Activated CD4-positive, alpha-beta T cell treated with anti-CD3 and anti-CD28 coated beads, Interleukin-2, amount 50 U/mL, for 16 hours (primary cell): ENCODE data around the gene CRACR2B.

Experiments
- DNase-seq: peaks from one replicate; pipeline ENCODE4 v3.0.0-alpha.2; 2020

Gene CRACR2B

GRCh38 chr11:870127-870413 is 42.4 kb downstream of the CRACR2B start:
- no peak for DNase-seq

DNA sequence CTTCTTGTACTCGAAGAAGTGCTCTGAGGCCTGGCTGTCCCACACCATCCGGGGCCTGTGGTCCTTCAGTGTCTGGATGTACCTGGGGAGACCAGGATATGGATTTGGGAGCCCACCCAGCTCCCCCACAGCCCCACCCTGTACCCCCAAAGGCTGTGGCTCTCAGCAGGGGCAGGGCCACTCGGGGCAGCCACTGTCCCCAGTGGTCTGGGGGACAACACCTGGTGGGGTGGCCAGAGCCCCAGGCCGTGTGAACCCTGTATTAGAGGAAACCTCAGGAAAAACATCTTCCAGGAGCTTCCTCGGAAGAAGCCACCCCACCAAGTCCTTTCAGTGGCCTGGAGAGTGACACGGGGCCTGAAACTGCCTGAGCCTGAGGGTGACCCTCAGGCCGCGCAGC is 42.7 kb downstream of the CRACR2B start:
- no peak for DNase-seq

DNA sequence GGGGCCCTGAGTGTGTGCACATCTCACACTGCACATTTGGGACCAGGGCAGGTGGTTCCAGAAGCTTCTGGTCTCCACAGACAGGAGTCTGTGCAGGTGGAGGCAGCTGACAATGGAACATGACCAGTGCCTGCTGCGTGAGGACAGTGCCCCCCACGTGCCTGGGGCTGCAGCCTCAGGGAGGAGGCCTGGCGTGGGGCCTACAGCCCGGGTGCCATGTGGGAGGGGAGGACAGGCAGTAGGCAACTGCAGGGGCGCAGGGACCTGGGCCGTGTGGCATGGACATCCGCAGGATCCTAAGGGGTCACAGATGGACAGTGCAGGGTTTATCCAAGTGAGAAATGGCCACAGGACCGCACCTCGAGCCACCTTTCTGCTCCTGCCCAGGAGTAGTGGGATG is 43.8 kb downstream of the CRACR2B start:
- no peak for DNase-seq

- no peak for DNase-seq
These were observed 45.1 kb downstream of the CRACR2B start for GRCh38 chr11:872799-873198.

DNA sequence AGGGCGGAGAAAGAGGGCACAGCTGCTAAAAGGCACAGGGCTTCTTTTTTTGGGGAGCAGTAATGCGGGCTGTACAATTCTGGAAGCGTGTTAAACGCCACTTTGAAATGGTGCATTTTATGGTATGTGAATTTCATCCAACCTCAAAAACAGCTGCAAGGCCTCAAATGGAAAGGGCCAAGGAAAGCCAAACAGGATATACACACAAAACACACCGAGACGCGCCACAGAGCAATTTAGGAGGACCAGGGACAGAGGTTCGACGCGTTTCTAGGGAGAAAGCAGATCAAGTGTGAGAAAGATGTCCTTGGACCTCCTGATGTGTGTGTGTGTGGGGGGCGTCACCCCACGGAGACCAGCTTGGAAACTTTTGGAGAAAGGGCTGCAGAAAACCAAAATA is 46.0 kb downstream of the CRACR2B start:
- DNase-seq = no peak

GRCh38 chr11:875203-875602 is 47.5 kb downstream of the CRACR2B start:
- DNase-seq = no peak

DNA sequence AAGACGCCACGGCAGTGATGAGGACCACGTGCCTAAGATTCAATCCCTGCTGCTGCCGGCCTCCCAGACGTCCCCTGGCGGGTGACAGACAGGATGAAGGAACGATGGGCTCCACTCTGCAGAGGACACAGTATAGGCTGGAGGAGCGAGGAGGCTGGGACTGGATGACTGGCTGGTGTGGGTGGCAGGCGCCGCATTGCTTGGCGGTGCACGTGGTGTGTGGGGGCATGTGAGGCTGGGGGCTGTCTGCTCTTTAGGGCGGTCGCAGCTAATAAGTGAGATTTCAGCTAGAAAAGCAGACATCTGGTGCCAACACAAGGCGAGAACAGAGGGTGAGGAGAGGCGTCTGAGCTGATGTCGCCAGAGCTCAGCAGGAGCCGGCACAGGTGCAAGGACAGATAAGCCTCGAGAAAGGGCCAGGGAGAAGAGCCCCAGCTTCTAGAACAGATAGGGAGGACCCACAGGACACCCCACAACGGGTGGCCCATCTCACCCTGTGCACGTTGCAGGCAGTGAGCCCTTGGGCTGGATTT is 48.1 kb downstream of the CRACR2B start:
- no peak for DNase-seq

GRCh38 chr11:876545-876944 is 48.8 kb downstream of the CRACR2B start:
- DNase-seq = no peak

DNA sequence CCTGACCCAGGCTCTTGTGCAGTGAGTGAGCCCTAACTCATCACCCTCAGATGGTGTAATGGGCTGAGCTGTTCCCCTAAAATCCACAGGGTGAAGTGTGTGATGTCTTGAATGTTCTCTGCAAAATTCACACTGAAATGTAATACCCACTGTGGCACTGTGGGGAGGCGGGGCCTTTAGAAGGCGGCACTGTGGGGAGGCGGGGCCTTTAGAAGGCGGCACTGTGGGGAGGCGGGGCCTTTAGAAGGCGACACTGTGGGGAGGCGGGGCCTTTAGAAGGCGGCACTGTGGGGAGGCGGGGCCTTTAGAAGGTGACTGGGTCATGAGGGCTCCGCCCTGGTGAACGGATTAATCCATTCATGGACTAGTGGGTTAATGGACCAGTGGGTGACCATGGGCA is 49.8 kb downstream of the CRACR2B start:
- DNase-seq = peak; percentile 37

DNA sequence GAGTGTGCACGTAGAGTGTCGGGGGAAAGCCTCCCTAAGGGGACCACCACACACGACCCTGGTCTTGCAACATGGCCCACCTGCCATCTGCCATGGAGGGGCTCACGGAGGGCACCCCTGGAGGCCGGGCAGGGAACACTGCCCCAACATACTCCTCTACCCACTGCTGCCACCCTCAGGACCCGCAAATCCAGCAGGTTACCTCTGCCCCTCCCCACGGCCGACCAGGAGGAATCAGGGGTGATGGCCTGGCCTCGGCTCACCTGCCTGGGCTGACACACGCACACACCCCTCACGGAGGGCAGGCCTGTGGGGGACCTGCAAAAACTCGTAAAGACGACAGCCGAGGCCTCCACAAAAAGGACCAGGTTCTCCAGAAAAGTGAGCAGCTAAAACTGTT is 52.7 kb downstream of the CRACR2B start:
- DNase-seq = no peak
